HepG2 (cell line): ENCODE results near the gene COLQ. TPM values are rescaled to one million over a fixed set of nuclear protein-coding genes. Genes with fewer than 3 reads are reported as not detected.

ENCODE experiments used
- ATAC-seq: fragments of 200-7000 bp; cut with Tn5 transposase; 3 replicates; pipeline ENCODE4 v1.9.1; 2020; ENCODE audit warnings: mild to moderate bottlenecking, moderate library complexity
- BruUV-seq: library from RNA; stranded (reverse); fragments of 400-500 nt; replicated peaks from 2 replicates; lab custom pipeline; 2021; lab: Mats Ljungman, UMichigan
- CTCF ChIA-PET: fragments of 300-600 bp; formaldehyde crosslinking; extraction: SDS; loops from one replicate; lab custom pipeline; 2021; ENCODE audit warnings: low total read pairs, inconsistent platforms, low intra/inter-chr PET ratio; lab: Yijun Ruan, JAX
- POLR2A ChIA-PET: fragments of 350-600 bp; sonication (Branson Sonifier 250); formaldehyde crosslinking; loops from one replicate; lab custom pipeline; 2020; ENCODE audit warnings: antibody characterized with exemption, inconsistent platforms; lab: Yijun Ruan, JAX
- DNase-seq: peaks from one replicate; pipeline ENCODE4 v3.0.0-alpha.2; 2015; ENCODE audit warnings: low spot score
- FAIRE-seq: peaks from 3 replicates; lab custom pipeline; 2011; peaks lifted over from hg19 to GRCh38; lab: Jason Lieb, UNC
- H2AFZ ChIP-seq: one replicate; pipeline ENCODE4 v1.6.1; 2011; ENCODE audit warnings: low read length, inconsistent platforms
- H3K27ac ChIP-seq: fragments of 300-600 bp; 3 replicates; pipeline ENCODE4 v1.8.0; 2011; ENCODE audit warnings: mixed run types, mild to moderate bottlenecking, mixed read lengths, low read length, inconsistent platforms; ENCODE audit not compliant: insufficient read depth; ENCODE audit errors: extremely low read length
- H3K27me3 ChIP-seq, 2 experiments: fragments of 200-600 bp in 1 of 2; 2 replicates in 1 of 2; 3 replicates in 1 of 2; pipeline versions ENCODE4 v1.6.0 to v1.8.0; 2011; ENCODE audit warnings: low read length in 2 of 2, mild to moderate bottlenecking in 2 of 2, moderate library complexity in 2 of 2, inconsistent platforms in 1 of 2; ENCODE audit not compliant: insufficient read depth in 2 of 2, control insufficient read depth in 1 of 2
- H3K36me3 ChIP-seq, 2 experiments: fragments of 200-600 bp in 1 of 2; replicated peaks in 1 of 2; 2 replicates in 1 of 2; 3 replicates in 1 of 2; pipeline versions ENCODE4 v1.5.1 to v1.8.0; 2011; ENCODE audit warnings: low read length in 2 of 2, inconsistent platforms in 1 of 2; ENCODE audit not compliant: insufficient read depth in 2 of 2, control insufficient read depth in 1 of 2
- H3K4me1 ChIP-seq: 2 replicates; pipeline ENCODE4 v1.5.1; 2012; ENCODE audit warnings: low read length, inconsistent platforms; ENCODE audit not compliant: insufficient read depth
- H3K4me2 ChIP-seq: 2 replicates; pipeline ENCODE4 v1.6.0; 2011; ENCODE audit warnings: low read depth, low read length, inconsistent platforms
- H3K4me3 ChIP-seq, 3 experiments: fragments of 200-600 bp in 1 of 3; sonication (generic), shearing (Covaris generic) in 1 of 3; replicated peaks in 1 of 3; 2 replicates each; pipeline ENCODE4 v1.5.1; 2011 to 2016; ENCODE audit warnings: low read length in 3 of 3, inconsistent platforms in 2 of 3, low read depth in 2 of 3, mild to moderate bottlenecking in 2 of 3, control low read depth in 1 of 3, mixed read lengths in 1 of 3; ENCODE audit not compliant: insufficient read depth in 1 of 3
- H3K79me2 ChIP-seq: one replicate; pipeline ENCODE4 v1.6.1; 2011; ENCODE audit warnings: low read length, inconsistent platforms; ENCODE audit not compliant: insufficient read depth
- H3K9ac ChIP-seq: 2 replicates; pipeline ENCODE4 v1.6.0; 2011; ENCODE audit warnings: mild to moderate bottlenecking, low read depth, low read length, inconsistent platforms; ENCODE audit not compliant: insufficient read depth
- H3K9me3 ChIP-seq: 2 replicates; pipeline ENCODE4 v1.5.1; 2012; ENCODE audit warnings: mild to moderate bottlenecking, low read length
- H4K20me1 ChIP-seq: 2 replicates; pipeline ENCODE4 v1.6.0; 2011; ENCODE audit warnings: inconsistent platforms, mild to moderate bottlenecking, low read length, moderate library complexity; ENCODE audit not compliant: insufficient read depth
- BRCA1 ChIP-seq: sonication (generic); formaldehyde crosslinking; IDR thresholded peaks from 2 replicates; pipeline ENCODE4 v1.4.0; 2020; ENCODE audit warnings: missing genetic modification reagents
- ETV6 ChIP-seq: sonication (generic); formaldehyde crosslinking; conservative IDR thresholded peaks from 2 replicates; pipeline ENCODE4 v1.4.0; 2020; ENCODE audit warnings: missing genetic modification reagents
- HNRNPL ChIP-seq: fragments of 200-400 bp; formaldehyde crosslinking; IDR thresholded peaks from 2 replicates; pipeline ENCODE4 v1.6.1; 2017; ENCODE audit warnings: mild to moderate bottlenecking, low read depth, low read length
- KDM2A ChIP-seq: sonication (generic); formaldehyde crosslinking; IDR thresholded peaks from 2 replicates; pipeline ENCODE4 v1.4.0; 2020; ENCODE audit warnings: low read depth, missing genetic modification reagents, borderline replicate concordance
- KDM3A ChIP-seq: IDR thresholded peaks from 2 replicates; pipeline ENCODE4 v1.6.1; 2018; ENCODE audit warnings: low read depth, missing compliant biosample characterization
- PHF5A ChIP-seq: IDR thresholded peaks from one replicate; pipeline ENCODE4 v1.6.1; 2018; ENCODE audit warnings: low read depth, missing genetic modification reagents; ENCODE audit not compliant: unreplicated experiment
- POGZ ChIP-seq: sonication (generic); formaldehyde crosslinking; IDR thresholded peaks from 2 replicates; pipeline ENCODE4 v1.4.0; 2020; ENCODE audit warnings: mild to moderate bottlenecking, missing genetic modification reagents
- RARA ChIP-seq: IDR thresholded peaks from 2 replicates; pipeline ENCODE4 v1.6.1; 2016; ENCODE audit warnings: missing genetic modification reagents, missing compliant biosample characterization
- TAF15 ChIP-seq: fragments of 200-400 bp; formaldehyde crosslinking; IDR thresholded peaks from one replicate; pipeline ENCODE4 v1.6.1; 2018; ENCODE audit warnings: mild to moderate bottlenecking, low read depth, low read length; ENCODE audit not compliant: poor library complexity, severe bottlenecking
- TSC22D2 ChIP-seq: sonication (generic); formaldehyde crosslinking; IDR thresholded peaks from 2 replicates; pipeline ENCODE4 v1.5.1; 2020; ENCODE audit warnings: missing genetic modification reagents, mild to moderate bottlenecking, borderline replicate concordance
- YEATS2 ChIP-seq: sonication (generic); formaldehyde crosslinking; IDR thresholded peaks from 2 replicates; pipeline ENCODE4 v1.4.0; 2020; ENCODE audit warnings: missing genetic modification reagents, borderline replicate concordance
- ZFP36L1 ChIP-seq: sonication (generic); formaldehyde crosslinking; IDR thresholded peaks from 2 replicates; pipeline ENCODE4 v1.8.0; 2022; ENCODE audit warnings: mild to moderate bottlenecking, missing genetic modification reagents, moderate library complexity
- ZNF501 ChIP-seq: sonication (generic); formaldehyde crosslinking; IDR thresholded peaks from 2 replicates; pipeline ENCODE4 v1.5.1; 2020; ENCODE audit warnings: mild to moderate bottlenecking, moderate library complexity, missing genetic modification reagents
- ZNF746 ChIP-seq: sonication (generic); formaldehyde crosslinking; IDR thresholded peaks from 2 replicates; pipeline ENCODE4 v1.8.0; 2022; ENCODE audit warnings: mild to moderate bottlenecking, missing genetic modification reagents
- WGBS: methylation state at CpG from one replicate; pipeline ENCODE4 v1.1.6; 2017; ENCODE audit warnings: low lambda C conversion rate; 5-methylcytosine and 5-hydroxymethylcytosine counted together
- in situ Hi-C: cut with HindIII; loops from 2 replicates; pipeline ENCODE4 v1.10.0; 2017; ENCODE audit warnings: low pct_unique_long_range_greater_than_20kb; ENCODE audit not compliant: extremely low pct_ligation_motif_present
- intact Hi-C: fragments of 100-400 bp; cut with micrococcal nuclease; formaldehyde crosslinking; loops from one replicate; pipeline ENCODE4 v1.10.0; 2022; ENCODE audit not compliant: unreplicated experiment
- polyA plus RNA-seq, 8 experiments: library from polyadenylated mRNA; depleted of rRNA in 3 of 8; stranded (reverse) in 7 of 8; unstranded in 1 of 8; fragments of >200 nt; fragmentation: Illumina TruSeq in 4 of 8; extraction: Trizol in 4 of 8; gene quantifications; 2 replicates each; pipeline versions ENCODE4 v1.2.1 to v1.2.3, GENCODE V29; 2011 to 2016; ENCODE audit warnings: low read depth in 4 of 8, missing spikeins in 1 of 8, mixed read lengths in 1 of 8; ENCODE audit not compliant: insufficient read depth in 1 of 8
- total RNA-seq, 5 experiments: library from RNA; depleted of rRNA; stranded (reverse); fragments of >200 nt; fragmentation: Illumina TruSeq; extraction: Trizol; gene quantifications; 2 replicates each; pipeline ENCODE4 v1.2.3, GENCODE V29; 2016; ENCODE audit warnings: low read depth in 1 of 5
- TF ChIP-seq, protein P1 (sequence below): sonication (generic); formaldehyde crosslinking; IDR thresholded peaks from 2 replicates; pipeline ENCODE4 v1.4.0; 2020; ENCODE audit warnings: missing genetic modification reagents; ENCODE audit errors: not compliant biosample characterization
- TF ChIP-seq, protein P2 (sequence below): IDR thresholded peaks from 2 replicates; pipeline ENCODE4 v1.6.1; 2012; ENCODE audit warnings: low read depth, low read length, improper control_type of control experiment

The COLQ gene
- total and polyA plus RNA-seq, 2 of the 13 experiments (the other 11 are each of a cell fraction or from before 2014, with no cell fraction given): 0.31 to 0.46 TPM

DNA sequence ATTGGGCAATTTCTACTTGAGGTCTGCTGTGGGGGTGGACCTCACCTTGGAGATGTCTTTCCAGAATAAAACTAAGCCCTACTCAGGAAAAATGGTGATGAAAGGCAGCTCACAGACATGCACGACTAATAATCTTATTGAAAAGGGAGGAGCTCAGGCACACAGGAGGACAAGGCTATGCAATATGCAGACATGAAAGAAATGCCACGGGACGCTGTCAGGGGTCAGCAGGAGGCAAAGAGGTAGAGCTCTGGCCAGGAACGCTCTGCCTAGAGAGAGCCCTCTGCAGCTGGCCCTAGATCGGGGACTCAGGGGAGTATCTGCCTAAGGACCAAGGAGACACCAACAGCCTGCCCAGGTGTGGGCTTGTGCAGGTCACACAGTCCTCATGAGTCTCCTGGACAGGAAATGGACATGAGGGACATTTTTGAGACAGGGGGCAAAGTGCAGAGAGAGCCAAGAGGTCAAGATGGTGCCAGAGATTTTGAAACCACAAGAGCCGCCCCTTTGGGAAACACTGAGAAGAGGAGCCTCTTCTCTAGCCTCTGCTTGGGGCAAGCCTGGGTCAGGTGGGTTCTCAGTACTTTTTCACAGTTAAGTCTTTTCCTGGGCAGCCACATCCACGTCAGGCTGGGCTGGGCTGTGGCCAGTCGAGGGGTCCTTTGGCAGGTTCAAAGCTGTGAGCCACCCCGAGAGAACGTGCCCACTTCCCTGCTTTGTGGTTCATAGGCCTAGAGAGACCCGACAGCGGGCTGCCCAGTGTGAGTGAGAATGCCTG is 70.9 kb downstream of the COLQ start:
- ChIA-PET CTCF (no interaction called here), POLR2A (no interaction called here)
- H3K27ac ChIP-seq: no peak overlapping the region
- H3K9me3 ChIP-seq: no peaks in the 10 kb centered on the region
- H3K4me3 ChIP-seq: no peak overlapping the region
- no peaks in the 10 kb centered on the region for H3K36me3 ChIP-seq
- no peak overlapping the region for H2AFZ ChIP-seq
- 76% methylated on average over 10 of the region's 12 CpGs for WGBS
- no peak overlapping the region for H3K4me2 ChIP-seq
- BruUV-seq: no TSS peak
- ATAC-seq (no peak), FAIRE-seq (no peak), DNase-seq (no peak)
- no peaks in the 10 kb centered on the region for H3K79me2 ChIP-seq
- TF ChIP-seq TSC22D2 (CRISPR knock-in tag) (no peak), KDM3A (CRISPR knock-in tag) (no peak), RARA (CRISPR knock-in tag) (no peak), ETV6 (CRISPR knock-in tag) (no peak)
- TF ChIP-seq, protein P1, sequence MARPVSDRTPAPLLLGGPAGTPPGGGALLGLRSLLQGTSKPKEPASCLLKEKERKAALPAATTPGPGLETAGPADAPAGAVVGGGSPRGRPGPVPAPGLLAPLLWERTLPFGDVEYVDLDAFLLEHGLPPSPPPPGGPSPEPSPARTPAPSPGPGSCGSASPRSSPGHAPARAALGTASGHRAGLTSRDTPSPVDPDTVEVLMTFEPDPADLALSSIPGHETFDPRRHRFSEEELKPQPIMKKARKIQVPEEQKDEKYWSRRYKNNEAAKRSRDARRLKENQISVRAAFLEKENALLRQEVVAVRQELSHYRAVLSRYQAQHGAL (CRISPR knock-in tag): no peak
- in situ Hi-C loops (no loop called here), intact Hi-C loops (no loop called here)
- H4K20me1 ChIP-seq: no peaks in the 10 kb centered on the region
- H3K27me3 ChIP-seq: no peaks in the 10 kb centered on the region
- no peak overlapping the region for H3K9ac ChIP-seq
- H3K4me1 ChIP-seq: no peaks in the 10 kb centered on the region

DNA sequence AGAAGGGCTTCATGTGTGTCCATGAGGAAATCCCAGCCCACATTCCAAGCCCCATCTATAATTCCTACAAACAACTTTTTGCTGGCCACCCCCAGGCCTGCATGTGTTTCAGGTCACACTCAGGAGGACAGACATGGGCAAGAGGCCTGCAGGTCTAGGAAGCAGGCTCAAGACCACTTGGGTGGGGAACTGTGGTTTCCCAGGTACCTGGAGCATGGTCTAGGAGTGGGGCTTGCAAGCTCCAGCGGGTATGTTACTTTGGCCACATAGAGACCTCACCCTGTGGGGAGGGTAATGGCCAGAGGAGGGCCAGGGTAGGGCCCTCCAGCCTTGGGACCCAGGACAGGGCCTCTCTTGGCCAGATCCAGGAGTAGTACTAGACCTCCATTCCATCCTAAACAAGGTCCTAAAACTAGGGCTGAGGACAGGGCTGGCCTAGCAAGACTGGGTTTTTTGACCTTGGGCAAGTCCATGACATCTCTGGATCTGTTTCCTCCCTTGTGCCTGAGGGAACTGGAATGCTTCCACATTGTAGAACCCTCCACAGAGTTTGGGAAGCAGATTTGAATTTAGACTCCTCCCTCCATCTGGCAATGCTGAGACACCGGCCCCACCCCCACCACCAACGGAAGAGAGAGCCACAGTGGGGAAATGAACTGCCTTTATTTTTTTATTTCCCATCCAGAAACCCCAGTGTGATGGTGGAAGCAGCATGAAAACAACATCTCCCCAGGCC is 71.8 kb downstream of the COLQ start:
- H3K79me2 ChIP-seq: no peaks in the 10 kb centered on the region
- no peaks in the 10 kb centered on the region for H4K20me1 ChIP-seq
- no TSS peak for BruUV-seq
- no peak overlapping the region for H2AFZ ChIP-seq
- H3K4me2 ChIP-seq: no peak overlapping the region
- DNase-seq (no peak), FAIRE-seq (no peak), ATAC-seq (no peak)
- ChIA-PET POLR2A (no interaction called here), CTCF (no interaction called here)
- 90% methylated on average over 3 of the region's 3 CpGs for WGBS
- H3K4me3 ChIP-seq: no peak overlapping the region
- no peak overlapping the region for H3K27ac ChIP-seq
- no peaks in the 10 kb centered on the region for H3K4me1 ChIP-seq
- intact Hi-C loops (no loop called here), in situ Hi-C loops (no loop called here)
- H3K36me3 ChIP-seq: no peaks in the 10 kb centered on the region
- H3K9ac ChIP-seq: no peak overlapping the region
- no peaks in the 10 kb centered on the region for H3K9me3 ChIP-seq
- H3K27me3 ChIP-seq: no peaks in the 10 kb centered on the region
- TF ChIP-seq, protein P2, sequence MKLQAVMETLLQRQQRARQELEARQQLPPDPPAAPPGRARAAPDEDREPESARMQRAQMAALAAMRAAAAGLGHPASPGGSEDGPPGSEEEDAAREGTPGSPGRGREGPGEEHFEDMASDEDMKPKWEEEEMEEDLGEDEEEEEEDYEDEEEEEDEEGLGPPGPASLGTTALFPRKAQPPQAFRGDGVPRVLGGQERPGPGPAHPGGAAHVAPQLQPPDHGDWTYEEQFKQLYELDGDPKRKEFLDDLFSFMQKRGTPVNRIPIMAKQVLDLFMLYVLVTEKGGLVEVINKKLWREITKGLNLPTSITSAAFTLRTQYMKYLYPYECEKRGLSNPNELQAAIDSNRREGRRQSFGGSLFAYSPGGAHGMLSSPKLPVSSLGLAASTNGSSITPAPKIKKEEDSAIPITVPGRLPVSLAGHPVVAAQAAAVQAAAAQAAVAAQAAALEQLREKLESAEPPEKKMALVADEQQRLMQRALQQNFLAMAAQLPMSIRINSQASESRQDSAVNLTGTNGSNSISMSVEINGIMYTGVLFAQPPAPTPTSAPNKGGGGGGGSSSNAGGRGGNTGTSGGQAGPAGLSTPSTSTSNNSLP: no peak
- TF ChIP-seq KDM2A (CRISPR knock-in tag) (no peak), ZNF501 (no peak), ZNF746 (CRISPR knock-in tag) (no peak), BRCA1 (CRISPR knock-in tag) (no peak), ZFP36L1 (CRISPR knock-in tag) (no peak), TAF15 (no peak), HNRNPL (no peak), YEATS2 (CRISPR knock-in tag) (no peak), PHF5A (CRISPR knock-in tag) (no peak), POGZ (no peak)
